GM18517 (cell line): ENCODE data around the gene RAD51B.
"Not testable (repeated sequence)": the region's sequence is repeated elsewhere in the genome, so short reads cannot be mapped to it uniquely, and the experiment has no call there.

Experiments
- ATAC-seq: cut with Tn5 transposase; IDR thresholded peaks from one replicate; pipeline ENCODE4 v1.9.1; 2021; ENCODE audit warnings: mild to moderate bottlenecking, moderate library complexity; ENCODE audit not compliant: unreplicated experiment

RAD51B gene

DNA sequence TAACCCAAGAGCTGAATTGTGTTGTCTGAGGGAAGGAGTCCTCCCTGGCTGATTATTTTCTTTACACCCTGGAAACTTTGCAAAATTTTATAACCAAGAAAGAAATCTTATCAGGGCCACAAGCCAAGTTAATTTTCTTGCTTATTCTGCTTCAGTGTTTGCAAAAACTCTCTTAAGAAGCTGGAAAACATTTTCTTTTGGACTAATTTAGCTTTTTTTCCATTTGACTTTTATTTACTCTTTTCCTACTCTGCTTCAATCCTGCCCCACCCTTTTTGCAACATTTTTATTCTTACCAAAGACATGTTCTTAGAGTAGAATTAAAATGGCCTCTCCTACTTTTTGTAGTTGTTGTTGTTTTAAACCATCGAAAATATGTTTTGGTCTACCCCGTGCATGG lies 594.5 kb downstream of the RAD51B start:
- ATAC-seq: no peak

DNA sequence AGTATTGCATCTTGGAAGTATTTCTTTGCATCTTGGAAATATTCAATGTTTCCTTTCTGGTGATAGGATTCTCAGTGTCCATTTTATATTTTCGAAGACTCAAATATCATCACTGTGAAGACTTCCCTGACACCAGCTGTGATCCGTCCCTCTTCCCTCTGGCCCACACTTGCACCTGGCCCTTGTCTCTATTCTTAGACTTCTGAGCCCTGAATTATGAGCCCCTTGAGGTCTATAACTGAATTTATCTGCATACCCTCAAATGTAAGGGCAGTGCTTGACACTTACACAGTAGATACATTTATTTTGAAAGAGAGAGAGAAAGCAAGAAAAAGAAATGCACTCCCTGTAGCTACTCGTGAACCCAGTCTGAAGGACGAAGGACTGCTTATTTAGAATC lies 596.6 kb downstream of the RAD51B start:
- ATAC-seq: no peak

- no peak for ATAC-seq
Observed at GRCh38 chr14:68417009-68417650, 597.6 kb downstream of the RAD51B start.

DNA sequence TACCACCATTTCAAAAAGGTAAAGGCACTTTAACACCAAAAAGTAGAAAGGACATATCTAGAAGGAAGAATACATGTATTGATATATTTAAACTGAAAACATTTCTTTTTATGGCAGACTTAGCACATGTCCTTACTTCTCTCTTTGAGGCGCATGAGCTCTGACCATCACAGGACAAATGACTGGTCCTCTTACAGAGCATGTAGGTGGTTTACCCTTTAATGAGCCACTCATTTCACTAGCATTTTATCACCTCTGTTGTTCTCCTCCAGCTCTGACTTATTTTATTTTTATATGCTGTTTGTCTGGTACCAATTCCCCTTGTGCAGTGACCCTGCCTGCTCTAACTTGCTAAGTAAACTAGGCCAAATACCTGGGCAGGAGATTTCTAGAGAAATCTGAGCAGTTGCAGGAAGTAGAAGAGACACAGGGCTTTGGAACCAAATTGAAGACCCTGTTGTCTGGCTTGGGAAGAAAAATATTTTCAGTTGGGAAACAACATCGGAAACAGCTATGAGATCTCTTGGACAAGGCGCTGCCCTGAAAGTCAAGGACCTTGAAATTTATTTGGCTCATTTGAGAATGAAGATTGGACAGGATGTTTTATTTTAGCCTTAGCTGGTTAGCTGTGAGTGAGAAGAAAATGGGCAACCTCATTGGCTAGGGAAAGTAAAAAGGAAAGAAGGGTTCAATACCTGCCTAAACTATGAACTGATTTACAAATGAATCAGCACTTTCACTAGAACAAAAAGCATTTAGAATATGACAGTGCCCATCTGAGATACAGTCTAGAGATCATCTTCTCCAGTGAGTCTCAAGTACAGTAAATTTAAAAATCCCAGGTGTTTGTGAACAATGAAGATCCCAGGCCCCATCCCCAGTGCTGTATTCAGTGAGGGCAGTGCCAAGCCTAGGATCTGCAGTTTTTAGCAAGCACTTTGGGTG lies 598.9 kb downstream of the RAD51B start:
- ATAC-seq: no peak

DNA sequence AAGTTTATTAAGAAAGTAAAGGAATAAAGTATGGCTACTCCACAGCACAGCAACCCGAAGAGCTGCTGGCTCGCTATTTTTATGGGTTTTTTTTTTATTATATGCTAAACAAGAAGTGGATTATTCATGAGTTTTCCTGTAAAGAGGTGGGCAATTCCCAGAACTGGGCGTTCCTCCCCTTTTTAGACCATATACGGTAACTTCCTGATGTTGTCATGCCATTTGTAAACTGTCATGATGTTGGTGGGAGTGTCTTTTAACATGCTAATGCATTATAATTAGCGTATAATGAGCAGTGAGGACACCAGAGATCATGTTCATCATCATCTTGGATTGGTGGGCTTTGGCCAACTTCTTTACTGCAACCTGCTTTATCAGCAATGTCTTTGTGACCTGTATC lies 600.8 kb downstream of the RAD51B start:
- ATAC-seq: no peak

DNA sequence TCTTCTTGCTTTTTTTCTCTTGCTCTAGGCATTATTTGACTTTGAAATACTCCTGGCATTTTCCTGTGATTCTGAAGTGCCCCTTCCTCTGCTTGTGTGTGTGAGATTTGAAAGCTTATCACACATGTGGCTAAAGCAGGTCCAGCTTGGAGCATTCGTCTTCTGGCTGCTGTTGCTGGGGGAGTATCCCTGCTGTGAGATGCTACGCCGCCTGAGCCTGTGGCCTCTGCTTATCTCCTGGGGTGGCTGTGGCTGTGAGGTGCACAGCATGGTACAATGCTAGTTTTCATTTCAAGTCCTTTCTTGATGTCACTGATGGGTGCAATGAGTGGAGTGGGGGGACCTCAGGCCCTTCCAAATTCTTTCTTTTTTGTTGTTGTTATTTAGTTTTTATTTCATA lies 601.5 kb downstream of the RAD51B start:
- no peak for ATAC-seq

DNA sequence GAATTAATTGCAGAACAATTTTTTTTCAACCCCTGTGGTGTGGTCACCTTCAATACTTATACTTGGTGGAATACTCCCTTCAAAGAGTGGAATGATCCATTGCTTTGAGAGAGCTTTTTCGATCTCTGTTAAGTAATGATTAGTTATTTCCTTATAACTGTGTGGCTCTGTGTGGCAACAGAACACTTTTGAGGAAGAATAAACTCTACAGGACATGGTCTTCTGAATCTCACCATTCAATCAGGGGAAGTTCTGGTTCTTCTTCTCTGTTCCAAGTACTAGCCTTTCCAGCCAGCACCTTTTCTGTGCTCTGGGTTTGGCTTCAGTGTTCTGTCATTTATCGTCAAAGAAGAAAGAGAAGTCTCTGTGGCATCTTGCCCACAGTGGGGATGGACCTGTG lies 604.1 kb downstream of the RAD51B start:
- ATAC-seq: no peak

GRCh38 chr14:68424443-68425172 lies 605.0 kb downstream of the RAD51B start:
- ATAC-seq: no peak

GRCh38 chr14:68426661-68427549 lies 607.3 kb downstream of the RAD51B start:
- ATAC-seq: no peak

DNA sequence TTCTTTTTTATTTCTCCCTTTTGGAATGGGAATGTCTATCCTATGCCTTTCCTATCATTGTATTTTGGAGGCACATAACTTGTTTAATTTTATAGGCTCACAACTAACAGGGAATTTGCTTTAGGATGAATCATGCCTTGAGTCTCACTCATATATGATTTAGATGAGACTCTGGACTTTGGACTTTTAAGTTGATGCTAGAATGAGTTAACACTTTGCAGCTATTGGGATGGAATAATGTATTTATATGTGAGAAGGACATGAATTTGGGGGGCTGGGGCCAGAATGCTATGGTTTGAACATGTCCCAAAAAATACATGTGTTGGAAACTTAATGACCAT lies 607.9 kb downstream of the RAD51B start:
- ATAC-seq: no peak

DNA sequence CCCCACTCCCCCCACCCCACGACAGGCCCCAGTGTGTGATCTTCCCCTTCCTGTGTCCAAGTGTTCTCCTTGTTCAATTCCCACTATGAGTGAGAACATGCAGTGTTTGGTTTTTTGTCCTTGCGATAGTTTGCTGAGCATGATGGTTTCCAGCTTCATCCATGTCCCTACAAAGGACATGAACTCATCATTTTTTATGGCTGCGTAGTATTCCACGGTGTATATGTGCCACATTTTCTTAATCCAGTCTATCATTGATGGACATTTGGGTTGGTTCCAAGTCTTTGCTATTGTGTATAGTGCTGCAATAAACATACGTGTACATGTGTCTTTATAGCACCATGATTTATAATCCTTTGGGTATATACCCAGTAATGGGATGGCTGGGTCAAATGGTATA lies 609.3 kb downstream of the RAD51B start:
- not testable (repeated sequence) for ATAC-seq

DNA sequence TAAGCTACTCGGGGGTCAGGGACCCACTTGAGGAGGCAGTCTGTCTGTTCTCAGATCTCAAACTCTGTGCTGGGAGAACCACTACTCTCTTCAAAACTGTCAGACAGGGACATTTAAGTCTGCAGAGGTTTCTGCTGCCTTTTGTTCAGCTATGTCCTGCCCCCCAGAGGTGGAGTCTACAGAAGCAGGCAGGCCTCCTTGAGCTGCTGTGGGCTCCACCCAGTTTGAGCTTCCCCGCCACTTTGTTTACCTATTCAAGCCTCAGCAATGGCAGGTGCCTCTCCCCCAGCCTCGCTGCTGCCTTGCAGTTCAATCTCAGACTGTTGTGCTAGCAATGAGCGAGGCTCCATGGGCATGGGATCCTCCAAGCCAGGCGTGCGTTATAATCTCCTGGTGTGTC lies 614.6 kb downstream of the RAD51B start:
- not testable (repeated sequence) for ATAC-seq

- not testable (repeated sequence) for ATAC-seq
Observed at GRCh38 chr14:68435631-68436030, 616.1 kb downstream of the RAD51B start.

GRCh38 chr14:68439676-68440075 lies 620.1 kb downstream of the RAD51B start:
- ATAC-seq: no peak

- no peak for ATAC-seq
Observed at GRCh38 chr14:68440820-68441219, 621.2 kb downstream of the RAD51B start.

- no peak for ATAC-seq
Observed at GRCh38 chr14:68441542-68441941, 622.0 kb downstream of the RAD51B start.

GRCh38 chr14:68442828-68443629 lies 623.5 kb downstream of the RAD51B start:
- ATAC-seq: no peak

GRCh38 chr14:68444449-68445168 lies 625.0 kb downstream of the RAD51B start:
- ATAC-seq: no peak
